ENCODE results near the gene LRRC23.

DNA sequence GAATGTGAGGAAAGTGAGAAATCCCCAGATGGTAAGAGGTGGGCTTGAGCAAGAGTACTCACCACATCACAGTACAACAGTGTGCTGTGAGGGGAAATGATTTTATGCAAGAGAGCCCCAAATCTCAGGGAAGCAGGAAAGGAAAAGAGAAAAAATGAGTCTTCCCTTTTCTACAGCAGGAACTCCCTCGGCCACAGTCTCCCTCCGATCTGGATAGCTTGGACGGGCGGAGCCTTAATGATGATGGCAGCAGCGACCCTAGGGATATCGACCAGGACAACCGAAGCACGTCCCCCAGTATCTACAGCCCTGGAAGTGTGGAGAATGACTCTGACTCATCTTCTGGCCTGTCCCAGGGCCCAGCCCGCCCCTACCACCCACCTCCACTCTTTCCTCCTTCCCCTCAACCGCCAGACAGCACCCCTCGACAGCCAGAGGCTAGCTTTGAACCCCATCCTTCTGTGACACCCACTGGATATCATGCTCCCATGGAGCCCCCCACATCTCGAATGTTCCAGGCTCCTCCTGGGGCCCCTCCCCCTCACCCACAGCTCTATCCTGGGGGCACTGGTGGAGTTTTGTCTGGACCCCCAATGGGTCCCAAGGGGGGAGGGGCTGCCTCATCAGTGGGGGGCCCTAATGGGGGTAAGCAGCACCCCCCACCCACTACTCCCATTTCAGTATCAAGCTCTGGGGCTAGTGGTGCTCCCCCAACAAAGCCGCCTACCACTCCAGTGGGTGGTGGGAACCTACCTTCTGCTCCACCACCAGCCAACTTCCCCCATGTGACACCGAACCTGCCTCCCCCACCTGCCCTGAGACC, 31.0 kb downstream of the LRRC23 start:
- TF ChIP-seq PAX5 (IDR thresholded peaks at IDR 0.05; ENCODE audit: insufficient read depth, low read length, severe bottlenecking), result no peak
- TF ChIP-seq POU2F2 (IDR thresholded peaks at IDR 0.05; ENCODE audit: low read depth, low read length), result no peak
